HPDE6-E6E7 (cell line): ENCODE data around the gene ACP7.
"Not testable (repeated sequence)": the region's sequence is repeated elsewhere in the genome, so short reads cannot be mapped to it uniquely, and the experiment has no call there.

Experiments used
- DNase-seq: peaks from one replicate; pipeline ENCODE4 v3.0.0; 2011; ENCODE audit warnings: missing footprints; ENCODE audit errors: extremely low spot score

Gene ACP7

GRCh38 chr19:39131255-39131755 is 47.1 kb downstream of the ACP7 start:
- no peak for DNase-seq

GRCh38 chr19:39132344-39132969 is 48.3 kb downstream of the ACP7 start:
- DNase-seq, result no peak

GRCh38 chr19:39133431-39134270 is 49.5 kb downstream of the ACP7 start:
- DNase-seq, result no peak

GRCh38 chr19:39135701-39136100 is 51.5 kb downstream of the ACP7 start:
- no peak for DNase-seq

- no peak for DNase-seq
Measured at GRCh38 chr19:39136225-39136940, 52.2 kb downstream of the ACP7 start.

GRCh38 chr19:39137131-39137530 is 53.0 kb downstream of the ACP7 start:
- DNase-seq, result no peak

- no peak for DNase-seq
Measured at GRCh38 chr19:39138221-39139211, 54.3 kb downstream of the ACP7 start.

GRCh38 chr19:39139305-39139874 is 55.2 kb downstream of the ACP7 start:
- DNase-seq, result no peak

- no peak for DNase-seq
Measured at GRCh38 chr19:39139971-39140453, 55.8 kb downstream of the ACP7 start.

- no peak for DNase-seq
Measured at GRCh38 chr19:39140594-39140993, 56.4 kb downstream of the ACP7 start.

- DNase-seq, result no peak
Measured at GRCh38 chr19:39141929-39142328, 57.8 kb downstream of the ACP7 start.

- no peak for DNase-seq
Measured at GRCh38 chr19:39142630-39143029, 58.5 kb downstream of the ACP7 start.

- DNase-seq, result not testable (repeated sequence)
Measured at GRCh38 chr19:39143757-39144289, 59.7 kb downstream of the ACP7 start.

GRCh38 chr19:39144290-39145071 is 60.3 kb downstream of the ACP7 start:
- DNase-seq, result no peak

- no peak for DNase-seq
Measured at GRCh38 chr19:39145180-39145953, 61.2 kb downstream of the ACP7 start.

- no peak for DNase-seq
Measured at GRCh38 chr19:39146091-39146490, 61.9 kb downstream of the ACP7 start.

GRCh38 chr19:39146686-39147450 is 62.7 kb downstream of the ACP7 start:
- DNase-seq, result no peak

GRCh38 chr19:39147480-39147879 is 63.3 kb downstream of the ACP7 start:
- DNase-seq, result no peak
